ENCODE measurements around the gene ZNF805.
"Not testable (repeated sequence)": the region's sequence is repeated elsewhere in the genome, so short reads cannot be mapped to it uniquely, and the experiment has no call there.

Gene ZNF805

GRCh38 chr19:57269515-57270250 is 29.3 kb downstream of the ZNF805 start:
- DNase-seq (ENCODE audit: low read depth in 2 of 2) = no peak

GRCh38 chr19:57271280-57271679 is 30.8 kb downstream of the ZNF805 start:
- DNase-seq (ENCODE audit: low read depth in 2 of 2) = no peak

- no peak for DNase-seq (ENCODE audit: low read depth in 2 of 2)
These were observed 32.6 kb downstream of the ZNF805 start for GRCh38 chr19:57273014-57273413.

DNA sequence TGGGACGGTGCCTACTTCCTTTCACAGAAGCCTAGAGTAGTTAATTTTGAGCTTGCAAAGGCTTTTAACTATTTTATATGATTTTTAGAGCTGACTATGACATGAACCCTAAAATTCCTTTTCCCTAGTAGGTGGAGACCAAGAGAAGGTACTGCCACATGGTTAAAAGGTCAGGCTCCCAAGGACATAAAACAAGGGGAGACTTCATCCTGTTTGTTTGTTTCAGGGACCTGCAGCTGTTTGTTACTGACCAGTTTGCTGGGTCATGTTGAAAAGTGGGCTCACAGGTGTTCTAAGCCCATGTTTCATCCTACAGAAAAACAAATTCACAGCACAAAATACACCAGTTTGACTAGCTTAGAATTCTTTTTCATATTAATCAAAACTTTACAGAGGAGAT is 36.0 kb downstream of the ZNF805 start:
- DNase-seq (ENCODE audit: low read depth in 2 of 2) = no peak

GRCh38 chr19:57278481-57278880 is 38.0 kb downstream of the ZNF805 start:
- DNase-seq (ENCODE audit: low read depth in 2 of 2) = not testable (repeated sequence)

DNA sequence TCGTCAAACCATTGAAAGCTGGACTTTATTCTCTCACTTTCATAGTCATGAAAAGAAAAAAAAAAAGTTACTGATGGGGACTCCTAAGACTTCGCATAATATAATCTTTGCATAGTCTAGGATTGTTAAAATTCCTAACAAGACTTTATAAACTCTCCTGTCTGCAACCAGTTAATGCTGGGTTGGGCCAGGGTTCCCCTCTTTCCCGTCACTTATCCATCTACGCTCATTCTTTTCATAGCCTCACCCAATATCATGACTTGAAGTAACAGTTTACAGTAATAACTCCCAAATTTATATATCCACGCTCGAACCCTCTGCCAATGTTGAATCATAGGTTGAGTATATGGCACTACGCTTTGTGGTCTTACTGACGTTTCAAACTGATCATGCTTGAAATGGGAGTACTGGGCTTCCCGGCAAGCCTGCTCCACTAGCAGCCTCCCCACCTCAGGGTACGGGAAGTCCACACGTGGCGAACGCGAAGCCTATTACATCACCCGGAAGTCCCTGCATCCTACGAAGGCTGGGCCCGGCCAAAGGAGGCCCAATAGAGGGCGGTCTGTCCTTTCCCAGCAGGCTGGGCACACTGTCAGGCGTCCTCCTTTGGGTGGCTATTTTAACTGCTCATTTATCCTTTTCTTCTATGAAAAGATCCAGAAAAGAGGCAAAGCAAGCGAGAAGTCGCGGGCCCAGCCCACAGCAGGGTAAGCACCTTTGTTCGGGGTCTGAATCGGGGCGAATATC is 39.2 kb downstream of the ZNF805 start:
- DNase-seq (ENCODE audit: low read depth in 2 of 2) = peak; percentile 76

GRCh38 chr19:57280165-57280961 is 39.9 kb downstream of the ZNF805 start, which contains the start of gene ZNF460:
Gene ZNF460 (plus strand): TSS chr19:57280485. CDS start chr19:57280807, 322 bp downstream.
- peak; percentile 95 to 96 for DNase-seq (ENCODE audit: low read depth in 2 of 2)

DNA sequence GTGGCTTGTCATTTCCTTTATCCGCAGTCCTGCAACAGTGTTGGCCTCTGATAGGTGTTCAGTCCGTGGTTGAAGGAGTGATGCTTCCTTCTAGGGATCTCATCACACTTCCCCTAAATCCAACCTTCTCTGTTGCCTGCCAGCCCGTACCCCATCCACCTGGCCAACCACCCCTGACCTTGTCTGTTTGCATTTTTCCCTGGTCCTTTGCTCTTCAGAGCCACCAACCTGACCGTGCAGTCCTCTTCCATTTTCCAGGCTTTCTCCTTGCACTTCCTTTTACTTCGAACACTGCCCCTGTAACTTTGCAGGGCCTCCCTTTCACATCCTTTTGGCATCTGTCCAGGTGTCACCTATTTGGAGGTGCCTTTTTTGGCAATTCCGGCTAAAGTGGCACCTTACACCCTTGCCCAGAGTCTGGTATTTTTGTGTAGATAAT is 40.5 kb downstream of the ZNF805 start:
- no peak for DNase-seq (ENCODE audit: low read depth in 2 of 2)

DNA sequence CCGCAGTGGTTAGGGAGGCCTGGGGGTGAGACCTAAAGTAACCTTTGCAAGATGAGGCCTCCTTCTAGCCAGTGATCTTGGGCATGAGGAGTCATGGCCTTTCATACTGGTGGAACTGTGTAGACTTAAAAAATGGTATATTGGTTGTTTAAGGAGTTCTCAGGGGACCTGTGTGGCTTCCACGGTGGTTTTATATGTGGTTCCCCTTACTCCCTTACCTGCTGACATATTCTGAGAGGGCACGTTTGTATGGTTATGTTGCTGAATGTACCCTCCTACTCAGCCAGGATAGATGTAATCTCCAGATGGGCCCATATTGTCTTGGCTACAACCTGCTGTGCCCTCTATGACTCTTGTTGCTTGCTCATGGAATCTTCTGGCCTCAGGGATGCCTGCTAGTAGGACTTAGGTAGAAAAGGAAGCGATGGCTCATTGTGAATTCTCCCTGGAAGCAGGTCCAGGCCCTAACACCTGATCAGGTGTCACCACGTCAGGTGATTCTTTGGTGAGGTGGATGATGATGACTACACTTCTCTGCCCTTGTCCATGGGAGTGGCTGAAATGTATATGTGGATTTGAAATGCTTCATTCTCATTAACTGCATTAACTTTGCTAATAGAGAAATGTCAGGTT is 41.7 kb downstream of the ZNF805 start:
- no peak for DNase-seq (ENCODE audit: low read depth in 2 of 2)

DNA sequence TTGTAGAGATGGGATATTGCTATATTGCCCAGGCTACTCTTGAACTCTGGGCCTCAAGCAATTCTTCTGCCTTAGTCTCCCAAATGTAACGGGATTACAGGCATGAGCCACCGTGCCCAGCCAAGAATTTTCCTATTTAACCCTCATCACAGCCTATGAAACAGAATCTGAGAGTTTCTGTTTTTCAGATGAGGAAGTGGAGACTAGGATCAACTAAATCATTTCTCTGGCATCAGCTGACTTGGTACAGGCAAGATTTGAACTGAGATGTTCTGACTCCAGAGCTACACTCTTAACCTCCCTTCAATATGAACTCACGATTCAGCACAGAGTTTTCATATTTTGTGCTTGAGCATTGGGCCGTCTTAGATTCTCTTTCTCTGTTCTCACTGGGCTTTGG is 47.9 kb downstream of the ZNF805 start:
- no peak for DNase-seq (ENCODE audit: low read depth in 2 of 2)

DNA sequence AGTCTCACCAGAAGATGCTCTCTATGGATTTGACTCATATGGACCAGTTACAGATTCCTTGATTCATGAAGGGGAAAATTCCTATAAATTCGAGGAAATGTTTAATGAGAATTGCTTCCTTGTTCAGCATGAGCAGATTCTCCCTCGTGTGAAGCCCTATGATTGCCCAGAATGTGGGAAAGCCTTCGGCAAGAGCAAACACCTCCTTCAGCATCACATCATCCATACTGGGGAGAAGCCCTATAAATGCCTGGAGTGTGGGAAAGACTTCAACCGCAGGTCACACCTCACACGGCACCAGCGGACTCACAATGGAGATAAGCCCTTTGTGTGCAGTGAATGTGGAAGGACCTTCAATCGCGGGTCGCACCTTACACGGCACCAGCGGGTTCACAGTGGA is 50.5 kb downstream of the ZNF805 start:
- no peak for DNase-seq (ENCODE audit: low read depth in 2 of 2)

DNA sequence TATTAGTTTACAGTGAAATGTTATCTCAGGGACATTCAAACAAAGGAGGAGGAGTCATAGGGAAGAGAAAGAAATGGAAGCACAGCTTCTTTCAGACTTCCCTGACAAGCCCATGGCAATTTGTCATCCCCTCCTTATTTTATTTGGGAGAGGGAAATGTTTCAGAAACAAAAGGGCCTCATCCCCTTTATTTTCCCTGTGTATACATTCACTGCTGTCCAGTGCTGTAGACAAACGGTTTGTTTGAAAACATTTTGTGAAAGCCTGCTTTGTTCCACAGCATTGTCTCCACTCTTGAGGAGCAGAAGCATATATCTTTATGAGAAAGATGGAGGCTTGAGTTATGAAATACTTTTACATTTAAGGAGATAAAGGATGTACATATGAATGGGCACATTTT is 52.1 kb downstream of the ZNF805 start:
- DNase-seq (ENCODE audit: low read depth in 2 of 2) = no peak

GRCh38 chr19:57293719-57294118 is 53.3 kb downstream of the ZNF805 start:
- DNase-seq (ENCODE audit: low read depth in 2 of 2) = no peak

- no peak for DNase-seq (ENCODE audit: low read depth in 2 of 2)
These were observed 61.6 kb downstream of the ZNF805 start for GRCh38 chr19:57302020-57302465.

DNA sequence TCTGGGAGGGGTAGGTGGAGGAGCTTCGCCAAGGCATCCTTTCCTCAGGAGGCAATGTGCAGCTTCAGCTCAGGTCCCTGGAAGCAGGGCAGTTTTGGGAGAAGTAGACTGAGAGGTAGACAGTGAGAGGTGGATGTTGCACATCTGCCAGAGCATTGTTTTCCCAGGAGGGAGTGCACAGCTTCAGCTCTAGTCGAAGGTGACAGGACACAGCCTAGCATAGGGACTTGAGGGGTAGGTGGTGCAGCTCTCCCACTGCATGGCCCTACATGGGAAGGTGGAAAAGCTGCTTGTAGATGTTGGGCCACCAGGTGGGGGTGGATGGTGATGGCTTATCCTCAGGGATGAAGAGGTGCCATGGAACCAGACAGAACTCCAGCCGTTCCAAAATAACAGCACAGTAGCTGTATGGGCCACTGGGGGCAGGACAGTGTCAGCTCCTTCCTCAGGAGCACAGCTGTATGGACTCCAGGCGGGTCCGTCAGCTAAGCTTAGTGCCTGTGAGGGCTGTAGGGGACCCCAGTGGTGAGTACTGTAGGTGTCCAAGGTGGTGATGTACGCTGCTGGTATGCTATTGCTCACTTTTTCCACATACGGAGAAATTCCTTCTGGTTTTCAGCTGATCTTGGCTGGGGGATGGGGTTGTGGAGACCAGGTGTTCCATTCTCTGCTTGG is 62.4 kb downstream of the ZNF805 start:
- DNase-seq (ENCODE audit: low read depth in 2 of 2) = no peak
